K562 (cell line): ENCODE data around the gene MITF. TPM values are rescaled to one million over a fixed set of nuclear protein-coding genes. Genes with fewer than 3 reads are reported as not detected.

ENCODE experiments used
- ATAC-seq: fragments of 200-7000 bp; cut with Tn5 transposase; 3 replicates; pipeline ENCODE4 v1.9.1; 2020; ENCODE audit warnings: moderate library complexity
- BruUV-seq: library from RNA; stranded (reverse); fragments of 400-500 nt; replicated peaks from 2 replicates; lab custom pipeline; 2021; lab: Mats Ljungman, UMichigan
- CTCF ChIA-PET: fragments of 300-600 bp; formaldehyde crosslinking; extraction: SDS; loops from one replicate; lab custom pipeline; 2021; ENCODE audit warnings: low intra/inter-chr PET ratio; lab: Yijun Ruan, JAX
- POLR2A ChIA-PET: fragments of 300-600, 350-650 bp; sonication (Branson Sonifier 250); formaldehyde crosslinking; extraction: SDS; loops from one replicate; lab custom pipeline; 2021; ENCODE audit warnings: antibody characterized with exemption, inconsistent platforms; lab: Yijun Ruan, JAX
- DNase-seq, 4 experiments: peaks; one replicate each; pipeline versions ENCODE4 v3.0.0 to v3.0.0-alpha.2; 2011 to 2018; ENCODE audit warnings: low spot score in 3 of 4, mixed read lengths in 3 of 4; ENCODE audit errors: extremely low read depth in 1 of 4
- FAIRE-seq: peaks from 2 replicates; lab custom pipeline; 2011; peaks lifted over from hg19 to GRCh38; lab: Jason Lieb, UNC
- H2AFZ ChIP-seq: 2 replicates; pipeline ENCODE4 v1.6.0; 2011; ENCODE audit warnings: low read depth, low read length, control low read depth, inconsistent platforms
- H3K27ac ChIP-seq: fragments of 200-600 bp; 3 replicates; pipeline ENCODE4 v1.8.0; 2011; ENCODE audit warnings: low read depth, mild to moderate bottlenecking, control low read depth, inconsistent platforms, low read length, moderate library complexity, mixed read lengths; ENCODE audit errors: extremely low read depth
- H3K27me3 ChIP-seq, 2 experiments: fragments of 300-600 bp in 1 of 2; 2 replicates in 1 of 2; 3 replicates in 1 of 2; pipeline versions ENCODE4 v1.6.0 to v1.8.0; 2011; ENCODE audit warnings: inconsistent platforms in 2 of 2, low read length in 2 of 2, mild to moderate bottlenecking in 1 of 2, mixed read lengths in 1 of 2, moderate library complexity in 1 of 2; ENCODE audit not compliant: control insufficient read depth in 2 of 2, insufficient read depth in 2 of 2
- H3K36me3 ChIP-seq: fragments of 300-600 bp; 3 replicates; pipeline ENCODE4 v1.8.0; 2011; ENCODE audit warnings: mild to moderate bottlenecking, low read length, inconsistent platforms; ENCODE audit not compliant: control insufficient read depth, insufficient read depth
- H3K4me1 ChIP-seq, 2 experiments: fragments of 200-600 bp in 1 of 2; replicated peaks in 1 of 2; 2 replicates in 1 of 2; 3 replicates in 1 of 2; pipeline versions ENCODE4 v1.5.1 to v1.8.0; 2011; ENCODE audit warnings: inconsistent platforms in 2 of 2, low read length in 2 of 2, mild to moderate bottlenecking in 1 of 2, mixed read lengths in 1 of 2, moderate library complexity in 1 of 2; ENCODE audit not compliant: control insufficient read depth in 2 of 2, insufficient read depth in 2 of 2
- H3K4me2 ChIP-seq: 2 replicates; pipeline ENCODE4 v1.6.1; 2011; ENCODE audit warnings: low read length, control low read depth, inconsistent platforms, mixed read lengths; ENCODE audit not compliant: insufficient read depth
- H3K4me3 ChIP-seq: fragments of 200-600 bp; sonication (generic), shearing (Covaris generic); 2 replicates; pipeline ENCODE4 v1.5.1; 2016; ENCODE audit warnings: control low read depth, inconsistent platforms
- H3K79me2 ChIP-seq: fragments of 200-600 bp; 3 replicates; pipeline ENCODE4 v1.8.0; 2011; ENCODE audit warnings: low read length, inconsistent platforms; ENCODE audit not compliant: control insufficient read depth, insufficient read depth
- H3K9ac ChIP-seq, 2 experiments: 2 replicates each; pipeline versions ENCODE4 v1.6.0 to v1.6.1; 2011; ENCODE audit warnings: low read depth in 2 of 2, low read length in 2 of 2, control low read depth in 1 of 2, inconsistent platforms in 1 of 2, mild to moderate bottlenecking in 1 of 2, mixed read lengths in 1 of 2; ENCODE audit not compliant: insufficient read depth in 1 of 2
- H3K9me1 ChIP-seq: one replicate; pipeline ENCODE4 v1.6.0; 2011; ENCODE audit warnings: inconsistent platforms, mild to moderate bottlenecking, low read length, moderate library complexity; ENCODE audit not compliant: control insufficient read depth, insufficient read depth
- H3K9me3 ChIP-seq: replicated peaks from 2 replicates; pipeline ENCODE4 v1.5.1; 2011; ENCODE audit warnings: low read depth, low read length, inconsistent platforms; ENCODE audit not compliant: control insufficient read depth, insufficient read depth
- H4K20me1 ChIP-seq: replicated peaks from 2 replicates; pipeline ENCODE4 v1.6.1; 2011; ENCODE audit warnings: low read length, inconsistent platforms, mixed read lengths; ENCODE audit not compliant: control insufficient read depth, insufficient read depth
- ATF7 ChIP-seq: fragments of 450-650 bp; IDR thresholded peaks from 2 replicates; pipeline ENCODE4 v1.7.1; 2014; ENCODE audit warnings: mild to moderate bottlenecking, moderate library complexity
- CREB1 ChIP-seq, 2 experiments: sonication (generic) in 1 of 2; formaldehyde crosslinking in 1 of 2; IDR thresholded peaks; 2 replicates each; pipeline versions ENCODE4 v1.6.1 to v1.8.0; 2012 to 2022; ENCODE audit warnings: inconsistent platforms in 1 of 2, mild to moderate bottlenecking in 1 of 2, missing genetic modification reagents in 1 of 2, moderate library complexity in 1 of 2
- KLF13 ChIP-seq: fragments of 450-650 bp; IDR thresholded peaks from 2 replicates; pipeline ENCODE4 v1.6.1; 2016; ENCODE audit warnings: missing genetic modification characterization, low read depth, mild to moderate bottlenecking, missing compliant biosample characterization, moderate library complexity, borderline replicate concordance
- NELFE ChIP-seq: IDR thresholded peaks from 2 replicates; pipeline ENCODE4 v1.6.1; 2011; ENCODE audit warnings: mild to moderate bottlenecking; ENCODE audit not compliant: insufficient read depth, insufficient read length
- ZNF586 ChIP-seq: fragments of 450-650 bp; formaldehyde crosslinking; conservative IDR thresholded peaks from 2 replicates; pipeline ENCODE4 v1.4.0; 2020; ENCODE audit warnings: mild to moderate bottlenecking, moderate library complexity
- WGBS: fragments of 100-300 bp; shearing (Covaris generic); methylation state at CpG from one replicate; pipeline ENCODE4 v1.1.6; 2016; ENCODE audit warnings: low coverage, mixed read lengths; ENCODE audit not compliant: insufficient coverage; ENCODE audit errors: missing lambda C conversion rate; 5-methylcytosine and 5-hydroxymethylcytosine counted together
- in situ Hi-C: fragments of 300-500 bp; cut with MboI; formaldehyde crosslinking; loops from 4 replicates; pipeline ENCODE4 v1.15.0; 2018; ENCODE audit warnings: inconsistent platforms, mixed read lengths
- intact Hi-C: fragments of 100-400 bp; cut with micrococcal nuclease; formaldehyde crosslinking; loops from 2 replicates; pipeline ENCODE4 v1.14.2; 2022
- polyA plus RNA-seq, 8 experiments: library from polyadenylated mRNA; depleted of rRNA in 4 of 8; stranded (reverse) in 5 of 8; unstranded in 3 of 8; fragments of >200 nt; fragmentation: Nextera tagmentation in 2 of 8; fragmentation: Illumina TruSeq in 1 of 8; extraction: Ambion mirVana in 2 of 8; extraction: Trizol in 1 of 8; gene quantifications; 2 replicates each; pipeline versions ENCODE4 v1.2.1 to v1.2.3, GENCODE V29; 2011 to 2014; ENCODE audit warnings: inconsistent platforms in 1 of 8, missing spikeins in 1 of 8
- total RNA-seq, 7 experiments: library from RNA; depleted of rRNA in 6 of 7; stranded (reverse); fragments of >200 nt in 6 of 7; fragmentation: Illumina TruSeq in 2 of 7; extraction: Trizol in 2 of 7; gene quantifications; 2 replicates each; pipeline versions ENCODE4 v1.2.1 to v1.2.3, GENCODE V29; 2011 to 2021; ENCODE audit warnings: low replicate concordance in 1 of 7
- TF ChIP-seq, protein P1 (sequence below), 2 experiments: IDR thresholded peaks; 2 replicates each; pipeline ENCODE4 v1.6.1; 2011; ENCODE audit warnings: borderline replicate concordance in 1 of 2, control low read depth in 1 of 2, low read depth in 1 of 2, low read length in 1 of 2, mild to moderate bottlenecking in 1 of 2, mixed read lengths in 1 of 2, moderate library complexity in 1 of 2; ENCODE audit not compliant: insufficient read depth in 1 of 2, insufficient read length in 1 of 2, poor library complexity in 1 of 2, severe bottlenecking in 1 of 2; ENCODE audit errors: extremely low read depth in 1 of 2
- TF ChIP-seq, protein P2 (sequence below), 2 experiments: fragments of 450-650 bp in 1 of 2; sonication (generic) in 1 of 2; formaldehyde crosslinking in 1 of 2; IDR thresholded peaks in 1 of 2; conservative IDR thresholded peaks in 1 of 2; 2 replicates each; pipeline versions ENCODE4 v1.6.1 to v1.8.1; 2016 to 2023; ENCODE audit warnings: mild to moderate bottlenecking in 2 of 2, moderate library complexity in 2 of 2, inconsistent platforms in 1 of 2, missing genetic modification reagents in 1 of 2
- TF ChIP-seq, protein P3 (sequence below): sonication (generic); formaldehyde crosslinking; IDR thresholded peaks from 2 replicates; pipeline ENCODE4 v1.8.0; 2023; ENCODE audit warnings: mild to moderate bottlenecking, missing genetic modification reagents

The MITF gene
- total and polyA plus RNA-seq, 9 of the 15 experiments (the other 6 are each of a cell fraction or from before 2014, with no cell fraction given) = 5.6 to 14.9 (median 11.1) TPM

DNA sequence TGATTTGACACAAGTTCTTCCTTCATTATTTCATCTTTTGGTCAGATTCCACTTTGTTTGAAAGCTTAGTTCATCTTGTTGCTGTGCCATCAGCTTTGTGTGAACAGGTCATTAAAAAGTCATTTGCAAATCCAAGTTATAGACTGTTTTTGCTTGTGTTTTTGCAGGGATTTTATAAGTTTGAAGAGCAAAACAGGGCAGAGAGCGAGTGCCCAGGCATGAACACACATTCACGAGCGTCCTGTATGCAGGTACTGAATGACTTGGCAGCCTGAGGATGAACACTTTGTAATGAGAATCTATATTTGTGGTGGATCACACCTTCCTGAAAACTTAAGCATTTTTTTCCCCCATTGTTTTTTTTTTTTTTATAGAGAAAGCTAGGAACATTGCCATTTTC lies 199.7 kb downstream of the MITF start (continued):
- TF ChIP-seq, protein P1, sequence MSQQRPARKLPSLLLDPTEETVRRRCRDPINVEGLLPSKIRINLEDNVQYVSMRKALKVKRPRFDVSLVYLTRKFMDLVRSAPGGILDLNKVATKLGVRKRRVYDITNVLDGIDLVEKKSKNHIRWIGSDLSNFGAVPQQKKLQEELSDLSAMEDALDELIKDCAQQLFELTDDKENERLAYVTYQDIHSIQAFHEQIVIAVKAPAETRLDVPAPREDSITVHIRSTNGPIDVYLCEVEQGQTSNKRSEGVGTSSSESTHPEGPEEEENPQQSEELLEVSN (IDR thresholded peaks at IDR 0.05; ENCODE audit: borderline replicate concordance in 1 of 2, extremely low read depth in 1 of 2, insufficient read depth in 1 of 2, insufficient read length in 1 of 2, low read depth in 1 of 2, low read length in 1 of 2, poor library complexity in 1 of 2, severe bottlenecking in 1 of 2) = no peak
- TF ChIP-seq ZNF586 = no peak

DNA sequence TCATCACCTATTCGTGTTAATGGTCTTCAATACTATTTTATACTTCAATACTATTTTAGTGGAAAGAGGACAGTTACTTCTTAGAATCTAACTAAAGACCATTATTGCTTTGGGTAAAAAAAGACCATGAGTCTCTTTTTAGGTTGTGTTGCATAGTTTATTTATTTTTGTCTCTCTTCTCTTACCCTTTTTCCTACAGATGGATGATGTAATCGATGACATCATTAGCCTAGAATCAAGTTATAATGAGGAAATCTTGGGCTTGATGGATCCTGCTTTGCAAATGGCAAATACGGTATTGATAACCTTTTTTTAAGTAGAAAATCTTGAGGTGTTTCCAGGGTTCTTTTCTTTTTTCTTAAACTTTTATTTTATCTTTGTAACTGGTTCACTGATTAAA lies 201.8 kb downstream of the MITF start:
- in situ Hi-C loops (loop anchor here (10.0 to 25.0 kb wide), 2 partner anchors 246 to 779 kb away; no protein-coding TSS in a partner anchor), intact Hi-C loops (no loop called here)
- FAIRE-seq (no peak), ATAC-seq (no peak), DNase-seq (no peak)
- Histone ChIP-seq H3K9me1 (no peaks in the 10 kb centered on the region), H2AFZ (no peak overlapping the region), H3K4me2 (no peak overlapping the region), H3K4me3 (no peak overlapping the region), H3K9me3 (no peaks in the 10 kb centered on the region), H4K20me1 (no peaks in the 10 kb centered on the region), H3K79me2 (no peaks in the 10 kb centered on the region), H3K4me1 (no peaks in the 10 kb centered on the region), H3K36me3 (peaks cover 22% of the 10 kb centered on the region; the same call in 1 of the 3 replicates), H3K27me3 (no peaks in the 10 kb centered on the region), H3K9ac (no peak overlapping the region), H3K27ac (no peak overlapping the region)
- ChIA-PET CTCF (no interaction called here), POLR2A (no interaction called here)
- no TSS peak for BruUV-seq
- WGBS = 73% methylated on average over 3 of the region's 3 CpGs
- TF ChIP-seq KLF13 (no peak), ATF7 (peak; percentile 46; the same call in 1 of the 2 replicates), NELFE (no peak), CREB1 (IDR thresholded peaks at IDR 0.05) (no peak), CREB1 (CRISPR knock-in tag; IDR thresholded peaks at IDR 0.05) (no peak)
- TF ChIP-seq, protein P2, sequence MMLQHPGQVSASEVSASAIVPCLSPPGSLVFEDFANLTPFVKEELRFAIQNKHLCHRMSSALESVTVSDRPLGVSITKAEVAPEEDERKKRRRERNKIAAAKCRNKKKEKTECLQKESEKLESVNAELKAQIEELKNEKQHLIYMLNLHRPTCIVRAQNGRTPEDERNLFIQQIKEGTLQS (IDR thresholded peaks at IDR 0.05) = peak; percentile 85
- TF ChIP-seq, protein P2 (CRISPR knock-in tag; conservative IDR thresholded peaks at IDR 0.05) = no peak
- TF ChIP-seq, protein P3, sequence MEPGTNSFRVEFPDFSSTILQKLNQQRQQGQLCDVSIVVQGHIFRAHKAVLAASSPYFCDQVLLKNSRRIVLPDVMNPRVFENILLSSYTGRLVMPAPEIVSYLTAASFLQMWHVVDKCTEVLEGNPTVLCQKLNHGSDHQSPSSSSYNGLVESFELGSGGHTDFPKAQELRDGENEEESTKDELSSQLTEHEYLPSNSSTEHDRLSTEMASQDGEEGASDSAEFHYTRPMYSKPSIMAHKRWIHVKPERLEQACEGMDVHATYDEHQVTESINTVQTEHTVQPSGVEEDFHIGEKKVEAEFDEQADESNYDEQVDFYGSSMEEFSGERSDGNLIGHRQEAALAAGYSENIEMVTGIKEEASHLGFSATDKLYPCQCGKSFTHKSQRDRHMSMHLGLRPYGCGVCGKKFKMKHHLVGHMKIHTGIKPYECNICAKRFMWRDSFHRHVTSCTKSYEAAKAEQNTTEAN (CRISPR knock-in tag) = no peak
